Natural killer cell (primary cell): Measurements from ENCODE around the gene SLC35E1. TPM values are rescaled to one million over a fixed set of nuclear protein-coding genes. Genes with fewer than 3 reads are reported as not detected.
"Not testable (repeated sequence)": the region's sequence is repeated elsewhere in the genome, so short reads cannot be mapped to it uniquely, and the experiment has no call there.

Source experiments
- ATAC-seq, 3 donors: fragments of 150-1000 bp in 2 of 3; fragments of 200-7000 bp in 1 of 3; cut with Tn5 transposase; 1 replicate in 1 of 3; 2 replicates in 2 of 3; pipeline ENCODE4 v1.10.0; 2021; ENCODE audit warnings: mild to moderate bottlenecking in 2 of 3, moderate library complexity in 2 of 3
- DNase-seq, 2 donors: peaks; one replicate each; pipeline versions ENCODE4 v3.0.0 to v3.0.0-alpha.2; 2013 to 2021; ENCODE audit warnings: mixed read lengths in 1 of 2
- H3K27ac ChIP-seq: one replicate; pipeline ENCODE4 v1.5.1; 2013; ENCODE audit warnings: mild to moderate bottlenecking, low read length
- H3K27me3 ChIP-seq: one replicate; pipeline ENCODE4 v1.6.1; 2013; ENCODE audit warnings: low read length; ENCODE audit not compliant: control insufficient read depth, insufficient read depth
- H3K36me3 ChIP-seq: one replicate; pipeline ENCODE4 v1.6.1; 2013; ENCODE audit warnings: low read length; ENCODE audit not compliant: control insufficient read depth, insufficient read depth
- H3K4me1 ChIP-seq: one replicate; pipeline ENCODE4 v1.6.1; 2013; ENCODE audit warnings: low read length; ENCODE audit not compliant: control insufficient read depth, insufficient read depth
- H3K4me3 ChIP-seq: one replicate; pipeline ENCODE4 v1.5.1; 2013; ENCODE audit warnings: low read length
- H3K9me3 ChIP-seq: one replicate; pipeline ENCODE4 v1.6.1; 2013; ENCODE audit warnings: low read length; ENCODE audit not compliant: control insufficient read depth, insufficient read depth
- H3K27ac Mint-ChIP-seq, 2 donors: one replicate each; pipeline ENCODE4 v1.8.0; 2022; ENCODE audit warnings: mild to moderate bottlenecking in 2 of 2, mixed read lengths in 2 of 2, moderate library complexity in 1 of 2
- H3K27me3 Mint-ChIP-seq, 2 donors: one replicate each; pipeline ENCODE4 v1.8.0; 2022; ENCODE audit warnings: low read depth in 2 of 2, mixed read lengths in 2 of 2
- H3K36me3 Mint-ChIP-seq: one replicate; pipeline ENCODE4 v1.8.0; 2022; ENCODE audit warnings: mixed read lengths
- H3K4me1 Mint-ChIP-seq, 2 donors: one replicate each; pipeline ENCODE4 v1.8.0; 2022; ENCODE audit warnings: mixed read lengths in 2 of 2
- H3K4me3 Mint-ChIP-seq: one replicate; pipeline ENCODE4 v1.8.0; 2022; ENCODE audit warnings: mild to moderate bottlenecking, moderate library complexity, mixed read lengths
- H3K9me3 Mint-ChIP-seq, 2 donors: one replicate each; pipeline ENCODE4 v1.8.0; 2022; ENCODE audit warnings: mixed read lengths in 2 of 2
- CTCF ChIP-seq: fragments of 200-600 bp; IDR thresholded peaks from one replicate; pipeline ENCODE4 v1.8.0; 2022; ENCODE audit warnings: antibody characterized with exemption
- WGBS: methylation state at CpG from one replicate; pipeline ENCODE4 v1.1.7; 2013; ENCODE audit warnings: missing lambda C conversion rate; ENCODE audit not compliant: insufficient coverage; 5-methylcytosine and 5-hydroxymethylcytosine counted together
- intact Hi-C: fragments of 100-400 bp; cut with micrococcal nuclease; formaldehyde crosslinking; loops from one replicate; pipeline ENCODE4 v1.14.2; 2022
- total RNA-seq, 4 donors: library from RNA; stranded (reverse); fragments of 120-200 nt in 1 of 4; gene quantifications; one replicate each; pipeline versions ENCODE4 v1.2.3 to v1.2.4, GENCODE V29; 2013 to 2022

SLC35E1 gene
- total RNA-seq, 3 donors from 2014 or later (not counting 1 experiment from before 2014, with no cell fraction given), result 53.2 to 55.5 (median 54.2) TPM

- no peaks in the 10 kb centered on the region for H3K4me1 Mint-ChIP-seq
- no peak for DNase-seq
Observed at GRCh38 chr19:16509141-16510061, 62.8 kb downstream of the SLC35E1 start.

GRCh38 chr19:16508546-16508945 is 63.7 kb downstream of the SLC35E1 start:
- H3K9me3 ChIP-seq, result no peaks in the 10 kb centered on the region
- DNase-seq (no peak), ATAC-seq (no peak)
- Mint-ChIP-seq H3K27ac (no peak overlapping the region), H3K4me3 (no peak overlapping the region), H3K4me1 (no peaks in the 10 kb centered on the region), H3K9me3 (no peaks in the 10 kb centered on the region), H3K36me3 (no peaks in the 10 kb centered on the region), H3K27me3 (no peaks in the 10 kb centered on the region)
- WGBS, result 96% methylated on average over 5 of the region's 5 CpGs
- H3K27me3 ChIP-seq, result no peaks in the 10 kb centered on the region
- no peak overlapping the region for H3K27ac ChIP-seq
- no peak overlapping the region for H3K4me3 ChIP-seq
- no peak for TF ChIP-seq CTCF
- intact Hi-C loops, result no loop called here
- no peaks in the 10 kb centered on the region for H3K4me1 ChIP-seq
- H3K36me3 ChIP-seq, result peaks cover 2% of the 10 kb centered on the region

More at GRCh38 chr19:16509141-16510061, 62.8 kb downstream of the SLC35E1 start:
- no peak for TF ChIP-seq CTCF
- Mint-ChIP-seq H3K9me3 (no peaks in the 10 kb centered on the region), H3K36me3 (no peaks in the 10 kb centered on the region), H3K27ac (no peak overlapping the region), H3K4me3 (no peak overlapping the region), H3K27me3 (no peaks in the 10 kb centered on the region)
- ATAC-seq, result no peak
- Histone ChIP-seq H3K4me3 (no peak overlapping the region), H3K27ac (no peak overlapping the region), H3K4me1 (no peaks in the 10 kb centered on the region), H3K9me3 (no peaks in the 10 kb centered on the region), H3K36me3 (peaks cover 2% of the 10 kb centered on the region), H3K27me3 (no peaks in the 10 kb centered on the region)
- intact Hi-C loops, result no loop called here
- 95% methylated on average over 28 of the region's 28 CpGs for WGBS

GRCh38 chr19:16506961-16507360 is 65.3 kb downstream of the SLC35E1 start:
- H3K27ac Mint-ChIP-seq, result no peak overlapping the region
- Histone ChIP-seq H3K27ac (no peak overlapping the region), H3K4me1 (no peaks in the 10 kb centered on the region), H3K36me3 (peaks cover 2% of the 10 kb centered on the region), H3K27me3 (no peaks in the 10 kb centered on the region), H3K9me3 (no peaks in the 10 kb centered on the region), H3K4me3 (no peak overlapping the region)
- intact Hi-C loops, result no loop called here
- no peak for TF ChIP-seq CTCF
- WGBS, result 97% methylated on average over 6 of the region's 6 CpGs
- DNase-seq (no peak), ATAC-seq (no peak)
- no peaks in the 10 kb centered on the region for H3K9me3 Mint-ChIP-seq
- no peak overlapping the region for H3K4me3 Mint-ChIP-seq
- no peaks in the 10 kb centered on the region for H3K27me3 Mint-ChIP-seq
- no peaks in the 10 kb centered on the region for H3K4me1 Mint-ChIP-seq
- H3K36me3 Mint-ChIP-seq, result no peaks in the 10 kb centered on the region

- H3K4me3 Mint-ChIP-seq, H3K27ac ChIP-seq, H3K4me1 Mint-ChIP-seq, H3K27me3 ChIP-seq, H3K4me3 ChIP-seq, ATAC-seq, H3K4me1 ChIP-seq, H3K36me3 Mint-ChIP-seq, DNase-seq, H3K27ac Mint-ChIP-seq, H3K9me3 ChIP-seq, H3K9me3 Mint-ChIP-seq, H3K27me3 Mint-ChIP-seq, H3K36me3 ChIP-seq, intact Hi-C loops: not testable (repeated sequence)
- WGBS, result 95% methylated on average over 11 of the region's 11 CpGs
Observed at GRCh38 chr19:16506161-16506560, 66.1 kb downstream of the SLC35E1 start.
